Chondrocyte (in vitro differentiated cells): ENCODE data around the gene IGLL5. TPM values are rescaled to one million over a fixed set of nuclear protein-coding genes. Genes with fewer than 3 reads are reported as not detected.
"Not testable (repeated sequence)": the region's sequence is repeated elsewhere in the genome, so short reads cannot be mapped to it uniquely, and the experiment has no call there.

Source experiments
- DNase-seq: peaks from one replicate; pipeline ENCODE4 v3.0.0; 2021; ENCODE audit warnings: mixed read lengths, low spot score
- H3K27ac Mint-ChIP-seq: one replicate; pipeline ENCODE4 v1.8.0; 2021; ENCODE audit warnings: mild to moderate bottlenecking, moderate library complexity, mixed read lengths; ENCODE audit not compliant: unreplicated experiment
- H3K27me3 Mint-ChIP-seq: 2 replicates; pipeline ENCODE4 v1.8.0; 2021; ENCODE audit warnings: low read depth, mixed read lengths
- H3K36me3 Mint-ChIP-seq: 2 replicates; pipeline ENCODE4 v1.8.0; 2021; ENCODE audit warnings: low read depth, mixed read lengths
- H3K4me1 Mint-ChIP-seq: 2 replicates; pipeline ENCODE4 v1.8.0; 2021; ENCODE audit warnings: low read depth, mild to moderate bottlenecking, mixed read lengths
- H3K4me3 Mint-ChIP-seq: one replicate; pipeline ENCODE4 v1.8.0; 2021; ENCODE audit warnings: mild to moderate bottlenecking, moderate library complexity, mixed read lengths; ENCODE audit not compliant: unreplicated experiment
- H3K9me3 Mint-ChIP-seq: 2 replicates; pipeline ENCODE4 v1.8.0; 2021; ENCODE audit warnings: low read depth, mixed read lengths
- total RNA-seq: library from RNA; stranded (reverse); gene quantifications from 3 replicates; pipeline ENCODE4 v1.2.1, GENCODE V29; 2021
- TF ChIP-seq, protein P1 (sequence below): fragments of 200-600 bp; sonication (generic); IDR thresholded peaks from 2 replicates; pipeline ENCODE4 v1.5.0; 2021; ENCODE audit warnings: antibody characterized with exemption, mild to moderate bottlenecking, moderate library complexity

Gene IGLL5
- total RNA-seq, 1 donor from 2014 or later: not detected

DNA sequence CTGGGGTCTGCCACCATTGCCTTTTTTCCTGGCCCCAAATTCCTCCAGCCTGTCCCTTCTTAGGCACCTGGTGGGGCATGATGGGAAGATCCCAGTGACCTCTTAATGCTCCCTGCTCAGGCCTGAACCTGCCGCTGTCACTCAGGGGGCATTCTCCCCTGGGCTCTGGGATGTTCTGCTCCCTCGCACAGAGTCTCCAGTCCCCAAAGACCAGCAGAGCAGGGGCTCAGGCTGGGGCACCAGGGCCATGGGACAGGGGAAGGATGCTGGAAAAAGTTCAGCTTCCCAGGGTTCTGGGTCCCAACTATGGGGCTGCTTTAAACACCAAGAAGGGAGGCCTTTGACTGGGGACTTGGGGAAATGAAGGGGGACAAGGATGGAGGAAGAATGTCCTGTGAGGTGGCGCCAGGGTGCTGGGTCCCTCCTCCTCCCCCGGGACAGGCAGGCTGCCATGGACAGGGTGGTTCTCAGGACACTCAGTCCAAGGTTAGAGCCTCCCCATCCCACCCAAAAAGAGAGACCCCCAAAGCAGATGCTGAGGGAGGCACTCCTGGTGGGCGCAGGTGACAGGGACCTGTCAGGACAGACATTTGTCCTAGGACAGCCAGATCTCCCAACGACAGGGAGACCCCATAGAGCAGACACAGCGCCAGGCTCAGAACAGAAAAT is 30.8 kb downstream of the IGLL5 start:
- Mint-ChIP-seq H3K4me3 (no peak overlapping the region), H3K27ac (no peak overlapping the region), H3K36me3 (no peaks in the 10 kb centered on the region), H3K4me1 (no peaks in the 10 kb centered on the region), H3K27me3 (peaks cover 23% of the 10 kb centered on the region), H3K9me3 (no peaks in the 10 kb centered on the region)
- no peak for DNase-seq
- TF ChIP-seq, protein P1, sequence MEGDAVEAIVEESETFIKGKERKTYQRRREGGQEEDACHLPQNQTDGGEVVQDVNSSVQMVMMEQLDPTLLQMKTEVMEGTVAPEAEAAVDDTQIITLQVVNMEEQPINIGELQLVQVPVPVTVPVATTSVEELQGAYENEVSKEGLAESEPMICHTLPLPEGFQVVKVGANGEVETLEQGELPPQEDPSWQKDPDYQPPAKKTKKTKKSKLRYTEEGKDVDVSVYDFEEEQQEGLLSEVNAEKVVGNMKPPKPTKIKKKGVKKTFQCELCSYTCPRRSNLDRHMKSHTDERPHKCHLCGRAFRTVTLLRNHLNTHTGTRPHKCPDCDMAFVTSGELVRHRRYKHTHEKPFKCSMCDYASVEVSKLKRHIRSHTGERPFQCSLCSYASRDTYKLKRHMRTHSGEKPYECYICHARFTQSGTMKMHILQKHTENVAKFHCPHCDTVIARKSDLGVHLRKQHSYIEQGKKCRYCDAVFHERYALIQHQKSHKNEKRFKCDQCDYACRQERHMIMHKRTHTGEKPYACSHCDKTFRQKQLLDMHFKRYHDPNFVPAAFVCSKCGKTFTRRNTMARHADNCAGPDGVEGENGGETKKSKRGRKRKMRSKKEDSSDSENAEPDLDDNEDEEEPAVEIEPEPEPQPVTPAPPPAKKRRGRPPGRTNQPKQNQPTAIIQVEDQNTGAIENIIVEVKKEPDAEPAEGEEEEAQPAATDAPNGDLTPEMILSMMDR: no peak

DNA sequence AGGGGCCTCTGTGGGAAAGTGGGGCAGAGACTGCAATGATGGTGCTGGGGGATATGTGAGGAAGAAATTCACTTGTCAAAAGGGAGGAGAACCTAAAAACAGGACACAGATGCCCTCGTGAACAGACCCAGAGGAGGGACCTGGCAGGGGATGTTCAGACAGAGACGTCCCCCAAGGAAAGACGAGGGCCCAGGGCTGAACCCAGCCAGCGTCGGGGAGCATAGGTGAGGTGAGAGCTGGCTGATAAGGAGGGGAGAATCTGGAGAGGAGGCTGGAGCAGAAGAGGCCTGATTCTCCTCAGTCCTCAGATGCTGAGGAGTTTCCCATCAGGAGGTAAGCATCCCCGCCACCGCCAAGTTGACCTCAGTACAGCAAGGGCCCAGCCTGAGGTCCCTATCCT is 31.4 kb downstream of the IGLL5 start:
- H3K4me1 Mint-ChIP-seq: no peaks in the 10 kb centered on the region
- no peaks in the 10 kb centered on the region for H3K36me3 Mint-ChIP-seq
- no peak for DNase-seq

DNA sequence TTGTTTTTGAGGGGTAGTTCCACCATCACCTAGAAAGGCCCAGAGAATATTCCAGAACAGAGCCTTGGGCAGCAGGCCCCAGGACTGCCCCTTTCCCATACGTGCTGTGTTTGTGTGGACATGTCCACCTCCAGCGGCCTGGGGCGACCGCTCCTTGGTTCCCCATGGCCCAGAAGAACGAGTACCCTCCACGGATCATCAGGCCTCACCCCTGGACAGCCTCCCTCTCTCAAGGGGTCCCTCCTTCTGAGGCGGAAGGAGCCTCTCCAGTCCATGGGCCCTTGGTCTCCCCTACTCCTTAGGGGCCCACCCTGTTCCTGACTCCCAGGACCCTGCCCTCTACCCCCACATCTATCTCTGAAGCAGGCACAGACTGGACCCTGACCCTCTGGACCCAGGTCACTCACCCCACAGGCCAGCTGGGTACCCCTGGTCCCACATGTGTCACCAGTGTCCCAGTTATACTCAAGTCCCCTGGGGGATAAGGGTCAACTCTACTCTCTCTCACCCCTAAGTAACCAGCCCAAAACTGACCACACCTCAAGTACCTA is 32.6 kb downstream of the IGLL5 start:
- no peak for DNase-seq
- TF ChIP-seq, protein P1: no peak
- no peaks in the 10 kb centered on the region for H3K36me3 Mint-ChIP-seq
- H3K27ac Mint-ChIP-seq: no peak overlapping the region
- no peaks in the 10 kb centered on the region for H3K4me1 Mint-ChIP-seq
- no peaks in the 10 kb centered on the region for H3K9me3 Mint-ChIP-seq
- H3K27me3 Mint-ChIP-seq: peaks cover 17% of the 10 kb centered on the region
- no peak overlapping the region for H3K4me3 Mint-ChIP-seq

More for the DNA sequence above, 31.4 kb downstream of the IGLL5 start:
- Mint-ChIP-seq H3K27ac (no peak overlapping the region), H3K9me3 (no peaks in the 10 kb centered on the region), H3K4me3 (no peak overlapping the region), H3K27me3 (peaks cover 23% of the 10 kb centered on the region)
- TF ChIP-seq, protein P1: no peak

DNA sequence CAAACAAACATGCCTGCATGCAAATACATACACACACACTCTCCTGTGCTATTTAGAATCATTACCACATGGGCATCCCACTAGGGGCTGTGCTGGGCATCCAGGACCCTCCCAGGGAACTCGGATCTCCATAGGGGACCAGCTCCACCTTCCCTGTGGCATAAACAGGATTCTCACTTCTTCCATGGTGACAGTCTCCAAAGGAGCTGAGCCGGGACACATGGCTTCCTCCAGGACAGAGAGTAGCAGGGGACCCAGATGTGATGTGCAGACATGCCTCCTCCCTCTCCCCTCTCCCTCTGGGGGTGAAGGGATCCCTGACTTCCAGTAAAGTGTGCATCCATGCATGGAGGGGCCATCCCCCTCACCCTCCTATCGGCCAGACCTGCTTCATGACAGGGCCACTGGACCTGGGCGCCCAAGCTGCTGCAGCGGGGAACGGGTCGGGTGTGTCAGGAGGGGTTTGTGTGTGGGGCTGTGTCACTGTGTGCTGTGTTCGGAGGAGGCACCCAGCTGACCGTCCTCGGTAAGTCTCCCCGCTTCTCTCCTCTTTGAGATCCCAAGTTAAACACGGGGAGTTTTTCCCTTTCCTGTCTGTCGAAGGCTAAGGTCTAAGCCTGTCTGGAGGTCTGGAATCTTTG is 33.4 kb downstream of the IGLL5 start:
- H3K4me3 Mint-ChIP-seq: no peak overlapping the region
- no peak overlapping the region for H3K27ac Mint-ChIP-seq
- no peak for DNase-seq
- TF ChIP-seq, protein P1: no peak
- H3K4me1 Mint-ChIP-seq: no peaks in the 10 kb centered on the region
- H3K36me3 Mint-ChIP-seq: no peaks in the 10 kb centered on the region
- no peaks in the 10 kb centered on the region for H3K9me3 Mint-ChIP-seq
- H3K27me3 Mint-ChIP-seq: peaks cover 19% of the 10 kb centered on the region

DNA sequence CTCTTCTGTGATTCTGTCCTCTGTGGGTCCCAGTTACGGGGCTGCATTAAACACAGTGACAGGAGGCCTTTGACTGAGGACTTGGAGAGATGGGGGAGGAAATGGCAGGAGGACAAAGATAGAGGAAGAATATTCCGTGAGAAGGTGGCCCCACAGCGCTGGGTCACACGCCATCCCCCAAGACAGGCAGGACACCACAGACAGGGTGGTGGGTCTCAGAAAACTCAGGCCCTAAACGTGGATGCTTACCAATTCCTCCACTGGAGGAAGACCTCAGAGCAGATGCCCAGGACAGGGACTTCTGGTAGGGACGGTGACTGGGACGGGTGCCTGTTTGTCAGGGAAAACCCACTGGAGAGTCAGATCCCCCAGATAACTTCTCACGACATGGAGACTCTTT is 34.0 kb downstream of the IGLL5 start:
- Mint-ChIP-seq H3K27me3 (peaks cover 25% of the 10 kb centered on the region), H3K9me3 (no peaks in the 10 kb centered on the region), H3K4me3 (no peak overlapping the region), H3K27ac (no peak overlapping the region), H3K36me3 (no peaks in the 10 kb centered on the region), H3K4me1 (no peaks in the 10 kb centered on the region)
- TF ChIP-seq, protein P1: no peak
- no peak for DNase-seq

DNA sequence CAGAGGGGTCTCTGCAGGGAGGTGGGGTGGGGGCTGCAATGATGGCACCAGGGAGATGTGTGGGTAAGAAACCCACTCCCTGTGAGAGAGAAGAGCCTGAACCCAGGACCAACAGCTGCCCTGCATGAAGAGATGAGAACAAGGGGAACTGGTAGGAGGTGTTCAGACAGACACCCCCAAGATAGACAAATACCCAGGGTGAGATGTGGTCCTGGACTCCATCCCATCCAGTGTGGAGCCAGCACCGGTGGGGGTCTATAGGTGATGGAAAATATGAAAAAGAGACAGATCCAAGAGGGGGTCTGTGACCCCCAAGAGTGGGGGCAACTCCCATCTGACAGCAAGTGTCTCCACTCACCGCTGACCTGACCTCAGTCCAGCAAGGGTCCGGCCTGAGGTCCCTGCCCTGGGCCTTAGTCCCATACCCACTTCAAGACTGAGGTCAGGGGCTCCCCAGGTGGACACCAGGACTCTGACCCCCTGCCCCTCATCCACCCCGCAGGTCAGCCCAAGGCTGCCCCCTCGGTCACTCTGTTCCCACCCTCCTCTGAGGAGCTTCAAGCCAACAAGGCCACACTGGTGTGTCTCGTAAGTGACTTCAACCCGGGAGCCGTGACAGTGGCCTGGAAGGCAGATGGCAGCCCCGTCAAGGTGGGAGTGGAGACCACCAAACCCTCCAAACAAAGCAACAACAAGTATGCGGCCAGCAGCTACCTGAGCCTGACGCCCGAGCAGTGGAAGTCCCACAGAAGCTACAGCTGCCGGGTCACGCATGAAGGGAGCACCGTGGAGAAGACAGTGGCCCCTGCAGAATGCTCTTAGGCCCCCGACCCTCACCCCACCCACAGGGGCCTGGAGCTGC is 34.7 kb downstream of the IGLL5 start:
- not testable (repeated sequence) for DNase-seq, H3K4me3 Mint-ChIP-seq, H3K27ac Mint-ChIP-seq, H3K36me3 Mint-ChIP-seq, H3K4me1 Mint-ChIP-seq, H3K9me3 Mint-ChIP-seq
- H3K27me3 Mint-ChIP-seq: peaks cover 27% of the 10 kb centered on the region
